HG02938 (cell line): ENCODE measurements around the gene LHX3.

Experiments
- ATAC-seq: cut with Tn5 transposase; IDR thresholded peaks from one replicate; pipeline ENCODE4 v1.9.1; 2021; ENCODE audit warnings: mild to moderate bottlenecking, moderate library complexity; ENCODE audit not compliant: unreplicated experiment

The LHX3 gene

DNA sequence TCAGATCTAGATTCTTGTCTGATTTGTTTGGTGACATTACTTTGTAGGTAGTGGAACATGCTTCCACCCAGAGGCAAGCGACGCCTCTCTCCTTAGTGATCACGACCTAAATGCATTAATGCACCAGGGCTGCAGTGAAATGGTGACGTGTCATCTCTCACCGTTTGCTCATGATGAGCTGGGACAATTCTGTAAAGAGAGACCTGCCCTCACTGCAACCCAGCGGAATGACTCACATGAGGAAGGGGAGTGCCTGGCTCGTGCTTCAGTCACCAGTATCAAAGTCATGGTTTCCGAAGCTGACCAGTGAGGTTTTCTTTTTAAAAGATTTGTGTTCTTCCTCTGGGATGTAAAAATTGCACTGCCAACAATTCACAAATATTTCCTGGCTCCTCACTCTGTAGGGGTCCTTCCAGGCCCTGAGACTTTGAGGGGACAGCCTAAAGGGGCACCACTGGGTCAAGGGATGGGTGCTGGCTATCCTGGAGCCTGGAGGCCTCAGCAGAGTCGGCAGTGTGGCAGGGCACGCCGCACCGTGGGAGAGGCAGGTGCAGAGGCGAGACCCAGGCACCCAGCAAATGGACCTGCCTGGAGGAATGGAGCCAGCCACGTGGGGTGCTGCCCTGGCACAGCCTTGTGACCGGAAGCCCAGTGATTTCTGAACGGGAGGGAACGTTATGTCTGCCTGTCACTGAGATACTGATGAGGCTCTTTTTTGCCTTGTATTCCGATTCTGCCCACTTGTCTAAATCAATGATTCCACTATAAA is 23.4 kb upstream of the LHX3 start:
- ATAC-seq, result no peak

DNA sequence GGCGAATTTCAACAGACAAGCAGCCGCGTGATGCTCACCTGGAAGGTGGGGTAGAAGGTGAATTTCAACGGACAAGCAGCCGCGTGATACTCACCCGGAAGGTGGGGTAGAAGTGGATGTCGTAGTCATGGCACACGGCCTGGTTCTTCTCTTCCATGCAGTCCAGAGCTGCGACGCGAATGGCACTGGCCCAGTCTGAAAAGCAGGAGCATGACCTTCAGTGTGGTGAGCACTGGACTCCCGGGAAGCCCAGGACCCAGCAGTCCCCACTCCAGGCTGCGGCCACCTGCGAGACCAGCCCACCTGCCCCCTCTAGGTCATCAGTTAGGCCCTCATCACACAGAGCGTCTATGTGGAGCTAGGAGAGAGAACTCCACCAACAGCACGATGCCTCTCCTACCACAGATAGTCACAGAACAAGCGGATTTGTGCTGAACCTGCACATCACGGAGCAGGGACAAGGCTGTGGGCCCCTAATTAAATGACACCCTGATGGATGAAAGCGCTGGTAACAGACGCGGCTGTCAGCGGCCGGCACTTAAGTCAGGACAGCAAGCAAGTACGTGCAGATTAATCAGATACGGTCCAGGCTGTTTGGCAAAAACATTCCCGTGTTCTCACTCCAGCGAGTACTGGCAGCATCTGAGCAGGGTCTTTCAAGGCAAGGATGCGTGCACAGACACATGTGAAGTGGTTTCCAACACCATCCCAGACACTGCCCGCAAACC is 21.9 kb upstream of the LHX3 start:
- no peak for ATAC-seq

DNA sequence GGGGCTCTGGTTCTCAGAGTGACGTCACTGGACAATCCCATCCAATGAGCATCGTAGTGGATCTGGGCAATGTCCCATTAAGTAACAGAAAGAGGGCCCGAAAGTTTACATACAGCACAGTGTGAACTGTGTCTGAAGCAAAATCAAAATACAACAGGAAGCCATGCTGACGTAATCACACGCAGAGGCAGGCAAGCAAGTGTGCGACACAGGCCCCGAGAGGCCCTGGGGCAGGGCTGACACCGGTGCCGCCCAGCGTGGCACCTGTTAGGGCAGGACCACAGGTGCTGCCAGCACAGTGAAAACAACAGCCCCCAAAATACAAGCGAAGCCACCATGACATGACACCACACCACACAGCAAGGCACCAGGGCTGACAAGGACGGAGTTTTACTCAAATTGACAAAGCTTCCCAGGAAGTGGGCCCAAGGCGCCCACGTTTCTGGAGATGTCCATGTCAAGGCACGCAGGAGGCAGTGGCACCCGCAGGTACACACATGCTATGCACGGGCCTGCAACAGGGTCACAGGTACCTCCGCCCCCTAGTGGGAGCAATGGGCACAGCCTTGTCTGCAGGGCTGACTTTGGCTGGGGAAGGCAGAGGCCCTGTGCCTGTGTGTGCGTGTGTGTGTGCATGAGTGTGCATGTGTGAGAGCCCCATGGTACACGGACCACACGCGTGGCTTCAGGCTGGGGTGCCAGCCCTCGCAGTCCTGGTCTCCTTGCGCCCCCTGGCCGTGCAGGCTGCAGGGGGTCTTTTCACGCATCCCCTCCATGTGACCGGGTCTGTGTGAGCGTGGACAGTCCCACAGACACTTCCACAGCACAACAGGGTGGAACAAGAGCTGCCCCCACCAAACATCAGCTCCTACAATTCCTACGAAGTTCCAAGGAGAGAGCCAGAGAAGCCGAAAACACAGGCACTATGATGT is 21.1 kb upstream of the LHX3 start:
- peak; percentile 63 for ATAC-seq

DNA sequence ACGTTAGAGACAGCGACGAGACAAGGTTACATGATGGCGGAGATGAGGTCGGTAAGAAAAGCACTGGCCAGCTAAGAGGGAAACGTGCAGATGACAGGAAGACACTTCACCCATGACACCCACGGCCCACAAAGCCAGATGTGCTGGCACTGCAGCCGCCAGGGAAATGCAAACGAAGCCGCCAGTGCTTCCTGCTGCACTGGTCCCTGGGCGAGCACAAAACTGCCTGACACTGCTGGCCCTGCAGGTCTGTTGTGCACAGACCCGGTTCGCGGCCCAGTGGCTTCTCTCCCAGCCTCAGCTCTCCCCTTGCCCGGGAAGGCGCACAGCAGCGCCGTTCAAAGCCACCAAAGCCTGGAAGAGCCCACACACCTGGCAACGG is 20.4 kb upstream of the LHX3 start:
- ATAC-seq, result peak; percentile 39

DNA sequence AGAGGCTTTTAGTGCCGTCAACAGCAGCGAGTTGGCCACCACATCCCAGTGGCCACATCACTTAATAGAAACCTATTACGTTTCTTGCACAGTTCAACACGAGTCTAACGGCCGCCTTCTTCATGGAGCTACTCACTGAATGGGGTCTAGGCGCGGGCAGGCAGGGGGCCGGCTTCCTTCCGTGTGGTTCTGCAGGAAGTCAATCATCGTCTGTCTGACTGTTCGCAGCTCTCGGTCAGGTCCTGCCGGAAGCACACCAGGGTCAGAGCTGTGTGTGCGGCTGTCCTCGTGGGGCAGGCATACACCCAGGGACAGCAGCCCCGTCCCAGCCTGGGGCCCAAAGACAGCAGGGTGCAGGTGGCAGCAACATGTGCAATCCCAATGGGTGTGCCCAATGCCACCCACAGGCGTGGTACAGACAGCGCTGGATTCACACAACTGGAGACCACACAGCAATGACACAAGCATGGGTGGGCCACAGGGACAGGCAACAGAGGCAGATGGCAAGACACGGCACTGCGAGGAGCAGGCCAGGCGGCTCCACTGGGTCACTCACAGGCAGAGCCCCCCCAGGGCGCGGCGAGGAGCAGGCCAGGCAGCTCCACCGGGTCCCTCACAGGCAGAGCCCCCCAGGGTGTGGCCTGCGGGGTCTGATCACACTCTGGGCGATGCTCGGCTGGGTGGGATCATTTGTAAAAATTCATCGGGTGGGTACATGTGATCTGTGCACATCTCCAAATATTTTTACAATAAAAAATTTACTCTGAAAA is 19.1 kb upstream of the LHX3 start:
- no peak for ATAC-seq

DNA sequence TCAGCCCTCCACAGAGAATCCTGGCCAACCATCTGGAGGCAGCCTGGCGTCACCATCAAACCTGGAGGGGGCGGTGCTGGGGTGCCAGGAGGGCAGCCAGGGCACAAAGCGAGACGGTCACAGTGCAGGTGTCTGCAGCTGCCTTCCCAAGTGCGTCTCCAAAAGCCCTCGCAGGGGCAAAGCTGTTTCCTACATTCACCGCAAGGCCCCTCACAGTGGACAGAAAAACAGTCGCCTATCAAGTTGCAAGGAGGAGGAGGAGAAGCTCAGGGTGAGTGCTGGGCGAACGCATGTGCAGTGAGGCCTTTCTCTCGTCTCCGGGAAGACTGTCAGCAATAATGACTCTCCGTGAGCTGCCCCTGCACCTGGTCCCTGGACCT is 18.0 kb upstream of the LHX3 start:
- ATAC-seq, result no peak

DNA sequence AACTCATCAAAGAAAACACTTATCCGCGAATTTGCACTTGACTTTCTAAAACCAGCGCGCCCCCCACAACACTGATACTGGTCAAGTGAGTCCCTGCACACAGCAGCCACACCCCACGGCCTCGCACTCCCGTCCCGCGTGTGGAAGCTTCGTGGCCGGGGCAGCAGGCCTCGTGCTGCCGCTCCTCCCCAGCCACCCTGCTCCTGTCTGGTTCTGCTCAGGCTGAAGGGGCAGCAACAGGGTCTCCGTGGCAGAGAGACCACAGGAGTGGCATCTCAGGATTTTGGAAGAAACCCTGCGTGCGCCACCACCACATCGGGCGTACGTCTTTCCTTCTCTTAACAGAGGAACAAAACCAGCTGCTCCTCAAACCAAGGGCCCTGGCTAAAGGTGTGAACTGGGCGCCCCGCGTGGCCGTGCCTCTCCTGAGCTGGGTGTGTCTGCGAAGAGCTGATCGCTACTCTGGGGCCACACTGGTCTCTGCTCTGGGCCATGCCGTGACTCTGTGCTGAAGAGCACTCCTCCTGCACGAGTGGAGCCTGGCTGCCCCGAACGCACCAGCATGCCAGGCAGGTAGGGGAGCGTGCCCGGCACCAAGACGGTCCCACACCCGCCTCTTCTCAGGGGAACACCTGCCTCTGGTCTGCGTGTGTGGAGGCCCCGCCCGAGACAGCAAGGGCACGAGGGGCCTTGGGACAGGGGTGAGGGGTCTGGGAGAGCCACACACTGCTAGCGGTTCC is 17.4 kb upstream of the LHX3 start:
- no peak for ATAC-seq

DNA sequence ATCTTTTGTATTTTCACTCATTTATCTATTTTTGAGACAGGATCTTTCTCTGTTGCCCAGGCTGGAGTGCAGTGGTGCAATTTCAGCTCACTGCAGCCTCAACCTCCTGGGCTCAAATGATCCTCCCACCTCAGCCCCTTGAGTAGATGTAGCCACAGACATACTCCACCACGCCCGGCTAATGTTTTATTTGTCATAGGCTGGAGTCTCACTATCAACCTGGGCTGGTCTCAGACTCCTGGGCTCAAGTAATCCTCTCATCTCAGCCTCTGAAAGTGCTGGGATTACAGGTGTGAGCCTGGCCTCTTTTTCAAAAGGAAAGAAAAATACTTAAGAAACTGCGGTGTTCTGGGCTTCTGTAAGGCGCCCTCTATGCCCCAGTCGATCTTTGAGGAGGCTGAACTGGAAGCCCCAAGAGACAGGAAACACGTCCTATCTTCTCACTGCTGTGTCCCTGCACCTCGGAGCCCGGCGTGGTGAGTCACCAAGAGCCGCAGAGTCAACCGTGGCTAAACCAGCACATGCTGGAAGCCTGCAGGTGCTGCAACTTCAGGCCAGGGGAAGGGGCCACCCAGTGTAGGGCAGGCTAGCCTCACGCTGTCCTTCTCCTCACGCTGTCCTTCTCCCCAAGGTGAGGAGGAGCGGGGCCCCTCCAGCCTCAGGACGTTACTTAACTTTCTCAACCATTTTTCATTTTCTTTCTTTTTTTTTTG is 15.2 kb upstream of the LHX3 start:
- ATAC-seq, result no peak

DNA sequence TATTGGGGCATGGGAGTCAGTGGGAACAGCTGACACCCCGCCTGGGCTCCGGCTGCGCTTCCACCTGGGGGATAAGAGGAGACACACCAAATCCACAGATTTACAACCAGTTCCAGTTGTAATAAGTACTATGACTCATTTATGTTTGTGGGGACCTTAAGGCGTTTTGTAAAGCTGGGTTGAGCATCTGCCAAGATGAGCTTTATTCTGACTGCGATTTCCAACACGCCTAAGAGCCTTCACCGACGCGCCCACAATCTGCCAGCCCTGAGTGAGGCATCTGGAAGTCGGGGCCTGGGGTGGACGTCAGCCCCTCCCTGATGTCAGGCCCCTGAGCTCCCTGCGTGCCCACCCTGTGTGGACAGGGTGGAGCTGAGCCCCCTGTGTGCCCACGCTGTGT is 14.3 kb upstream of the LHX3 start:
- ATAC-seq, result no peak

DNA sequence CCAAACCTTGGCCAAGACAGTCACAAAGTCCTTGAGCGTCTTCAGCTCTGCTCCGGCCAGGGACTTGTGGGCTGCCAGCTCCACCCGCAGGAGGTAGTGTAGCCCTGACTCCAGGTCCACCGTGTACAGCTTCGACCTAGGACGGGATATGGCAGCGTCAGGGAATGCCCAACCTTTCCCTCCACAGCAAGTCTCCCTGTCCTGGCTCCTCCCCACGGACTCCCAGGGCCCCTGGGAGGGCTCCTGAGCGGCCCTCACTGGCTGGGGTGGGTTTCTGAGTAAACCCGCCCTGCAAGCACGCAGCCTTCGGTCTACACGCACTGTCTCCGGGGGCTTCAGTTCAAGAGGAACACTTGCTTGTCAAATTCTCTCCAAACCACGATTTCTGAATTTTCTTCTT is 13.7 kb upstream of the LHX3 start:
- no peak for ATAC-seq

DNA sequence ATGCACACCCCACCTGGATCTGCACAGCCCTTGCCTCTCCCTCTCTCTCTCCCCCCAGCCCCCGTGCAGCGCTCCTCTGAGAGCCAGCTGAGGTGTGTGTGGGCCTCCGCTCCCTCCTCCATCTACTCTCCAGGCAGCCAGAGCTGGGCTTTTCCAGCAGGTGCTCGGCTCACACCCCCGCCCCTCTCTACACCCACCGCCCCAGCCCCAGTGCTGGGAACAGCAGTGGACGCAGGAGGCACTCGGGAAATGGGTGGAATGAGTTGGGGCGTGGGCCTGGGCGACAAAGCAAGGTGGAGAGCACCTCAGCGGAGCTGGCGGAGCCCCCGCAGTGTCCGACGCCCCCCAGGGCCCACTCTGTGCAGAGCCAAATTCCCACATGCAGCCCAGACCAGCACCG is 13.3 kb upstream of the LHX3 start:
- ATAC-seq, result no peak

DNA sequence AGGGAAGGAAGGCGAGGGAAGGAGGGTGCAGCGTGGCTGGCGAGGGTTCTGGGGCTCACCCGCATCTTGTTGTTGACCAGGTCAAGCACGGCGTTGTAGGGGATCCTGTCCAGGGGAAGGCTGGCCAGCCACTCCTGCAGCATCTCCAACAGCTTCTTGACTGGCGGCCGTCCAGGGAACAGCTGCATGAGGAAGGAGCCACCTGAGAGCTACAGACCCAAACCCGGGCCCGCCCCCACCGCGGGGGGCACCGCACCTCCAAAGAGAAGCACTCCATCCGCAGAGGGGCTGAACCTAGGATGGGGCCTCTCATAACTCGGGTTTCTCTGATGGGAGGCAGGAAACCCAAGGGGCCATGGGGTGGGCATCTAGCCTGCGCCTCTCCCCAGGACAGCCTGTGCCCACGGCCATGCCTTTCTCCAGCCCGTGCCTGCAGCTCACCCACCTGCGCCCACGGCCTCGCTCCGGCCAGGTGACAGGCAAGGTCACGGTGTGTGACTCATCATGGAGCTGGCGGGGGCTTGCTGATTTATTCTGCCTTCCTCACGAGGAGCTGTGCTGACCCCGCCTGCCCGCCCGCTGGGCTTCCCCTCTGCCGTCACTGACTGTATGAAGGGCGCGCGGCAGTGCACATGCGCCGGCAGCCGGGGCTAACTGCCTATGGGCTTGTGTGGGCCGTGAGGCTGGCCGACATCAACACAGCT is 11.8 kb upstream of the LHX3 start:
- no peak for ATAC-seq

DNA sequence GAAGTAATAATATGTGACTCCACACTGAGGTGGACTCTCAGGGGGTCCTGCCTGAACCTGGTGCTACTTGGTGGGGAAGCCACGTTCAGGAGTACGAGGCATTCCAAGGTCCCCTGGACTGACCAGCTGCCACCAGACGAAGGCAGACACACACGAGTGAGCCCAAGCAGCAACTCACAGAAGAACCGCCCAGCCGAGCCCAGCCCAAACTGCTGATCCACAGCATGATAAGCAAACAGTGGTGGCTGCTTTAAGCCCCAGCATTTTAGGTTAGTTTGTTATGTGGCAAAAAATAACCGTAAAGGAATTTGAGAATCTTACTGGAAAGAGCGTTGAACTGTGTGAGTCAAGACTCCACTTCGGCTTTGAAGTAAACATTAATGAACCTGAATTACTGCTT is 8.8 kb upstream of the LHX3 start:
- ATAC-seq, result no peak

DNA sequence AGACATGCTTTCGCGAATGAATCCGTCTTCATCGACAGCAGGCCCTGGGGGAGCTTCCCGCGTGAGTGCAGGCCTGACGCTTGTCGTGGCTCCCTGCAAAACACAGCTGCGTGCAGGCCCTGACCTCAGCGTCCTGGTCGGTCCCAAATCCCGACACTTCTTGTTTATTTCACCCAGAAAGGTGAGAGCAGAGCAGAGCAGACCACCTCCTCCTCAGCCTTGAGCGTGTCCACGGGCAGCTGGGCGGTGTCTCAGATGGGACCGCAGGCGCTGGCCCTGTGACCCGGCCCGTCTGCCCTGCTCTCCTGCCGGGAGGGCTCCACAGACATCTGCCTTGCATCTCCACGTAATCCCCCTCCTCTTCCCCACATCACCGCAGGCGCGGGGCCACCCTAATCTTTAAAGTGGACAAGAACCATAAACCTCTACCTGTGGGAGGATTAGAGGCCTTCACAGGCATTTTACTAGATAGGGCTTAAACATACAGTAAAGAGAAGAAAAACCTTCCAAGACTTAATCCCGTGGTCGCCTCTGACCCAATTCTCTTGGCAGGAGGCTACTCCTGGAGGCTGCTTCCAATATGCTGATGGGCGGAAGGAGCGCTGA is 7.5 kb upstream of the LHX3 start:
- no peak for ATAC-seq

DNA sequence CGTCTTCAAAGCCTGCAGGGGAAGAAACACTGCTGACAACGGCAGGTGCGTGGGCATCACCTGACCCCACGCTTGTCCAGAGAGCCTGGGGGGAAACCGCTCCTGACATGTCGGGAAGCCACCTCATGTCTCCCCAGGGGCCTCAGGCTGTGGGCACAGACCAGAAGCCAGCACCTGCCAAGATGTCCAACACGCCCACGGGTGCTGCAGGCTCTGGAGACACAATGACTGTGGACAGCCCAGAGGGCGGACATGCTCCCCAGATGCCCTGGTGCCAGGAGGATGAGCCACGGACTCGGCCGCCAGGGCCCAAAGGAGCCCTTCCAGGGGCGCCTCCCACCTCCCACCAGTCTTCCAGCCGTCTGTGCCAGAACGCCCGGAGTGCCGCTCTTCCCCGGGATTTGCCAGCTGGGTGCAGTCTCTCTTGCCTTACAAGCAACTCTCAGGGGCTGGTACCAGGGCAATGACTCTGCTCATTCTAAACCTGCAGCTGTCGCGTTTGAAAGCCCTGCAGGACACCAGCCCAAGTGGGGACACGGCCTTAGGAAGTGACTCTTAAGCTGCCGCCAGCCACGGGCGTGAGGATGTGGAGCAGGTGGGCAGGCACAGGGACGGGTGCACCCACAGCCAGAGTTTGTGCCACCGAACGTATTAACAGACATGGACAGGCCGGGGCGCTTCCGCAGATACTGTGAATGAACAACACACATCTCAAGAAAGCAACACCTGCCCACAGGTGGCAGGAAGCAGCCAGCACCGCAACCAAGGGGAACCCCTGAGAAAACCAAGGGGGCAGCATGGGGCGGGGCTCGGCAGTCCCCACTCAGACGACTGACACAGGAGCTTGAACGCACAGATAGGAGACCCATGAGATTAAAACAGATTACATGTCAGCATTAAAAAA is 6.8 kb upstream of the LHX3 start:
- no peak for ATAC-seq

DNA sequence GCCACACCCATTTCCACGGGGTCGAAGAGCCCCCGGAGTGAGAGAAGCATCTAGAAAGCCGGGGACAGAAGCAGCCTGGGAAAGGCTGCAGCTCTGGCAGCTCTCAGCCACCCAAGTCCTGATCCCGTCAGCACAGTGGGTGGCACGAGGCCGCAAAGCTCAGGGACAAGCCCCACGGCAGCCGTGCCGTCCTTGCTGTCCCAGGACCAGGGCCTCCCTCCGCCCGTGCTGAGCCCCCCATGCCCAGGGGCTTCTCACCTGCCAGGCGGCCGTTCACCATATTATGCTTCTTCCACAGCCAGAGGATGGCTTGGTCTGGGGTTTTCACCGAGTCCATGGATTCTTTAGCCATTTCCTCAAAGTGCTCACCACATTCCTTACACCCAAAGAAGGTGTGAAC is 6.1 kb upstream of the LHX3 start:
- ATAC-seq, result no peak

DNA sequence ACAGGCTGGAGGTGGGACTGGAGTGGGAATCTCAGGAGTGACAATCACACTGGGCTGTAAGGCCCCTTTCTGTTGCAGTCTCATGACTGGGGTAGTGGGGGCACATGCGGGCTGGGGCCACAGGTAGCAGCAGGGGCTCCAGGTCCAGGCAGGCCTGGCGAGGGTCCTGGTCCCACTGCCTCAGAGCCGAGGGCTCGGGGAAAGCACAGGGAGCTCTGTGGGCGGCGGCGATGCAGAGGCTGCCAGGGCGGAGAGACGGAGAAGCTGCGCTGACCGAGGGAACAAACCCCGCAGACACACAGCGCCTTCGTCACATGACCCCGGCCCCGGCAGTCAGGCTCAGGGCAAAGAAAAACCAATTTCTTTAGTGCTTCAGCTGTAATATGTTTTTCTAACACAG is 5.3 kb upstream of the LHX3 start:
- ATAC-seq, result no peak

DNA sequence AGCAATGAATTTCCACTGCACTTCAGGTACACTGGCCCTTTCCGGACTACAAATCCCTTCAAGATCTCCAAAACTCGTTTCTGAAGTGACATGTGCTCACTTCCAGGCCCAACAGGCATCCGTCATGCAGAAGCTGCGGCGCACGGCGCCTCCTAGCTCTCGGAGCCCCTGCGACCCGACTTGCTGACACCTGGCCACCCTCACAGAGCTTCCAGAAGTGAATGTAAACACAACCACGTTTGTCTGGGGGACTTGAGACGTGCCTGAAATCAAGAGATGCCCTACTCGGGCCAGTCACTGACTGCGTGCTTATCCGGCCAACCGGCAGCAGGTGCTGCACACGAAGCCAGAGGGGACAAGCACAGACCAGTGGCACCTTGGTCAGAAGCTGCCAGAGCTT is 4.9 kb upstream of the LHX3 start:
- no peak for ATAC-seq
